G401.6 (cell line): ENCODE data around the gene CCDC50.

Experiments
- FAIRE-seq: peaks from 2 replicates; lab custom pipeline; 2012; peaks lifted over from hg19 to GRCh38; lab: Jason Lieb, UNC

CCDC50 gene

GRCh38 chr3:191379446-191379845 lies 50.3 kb downstream of the CCDC50 start:
- FAIRE-seq, result no peak

DNA sequence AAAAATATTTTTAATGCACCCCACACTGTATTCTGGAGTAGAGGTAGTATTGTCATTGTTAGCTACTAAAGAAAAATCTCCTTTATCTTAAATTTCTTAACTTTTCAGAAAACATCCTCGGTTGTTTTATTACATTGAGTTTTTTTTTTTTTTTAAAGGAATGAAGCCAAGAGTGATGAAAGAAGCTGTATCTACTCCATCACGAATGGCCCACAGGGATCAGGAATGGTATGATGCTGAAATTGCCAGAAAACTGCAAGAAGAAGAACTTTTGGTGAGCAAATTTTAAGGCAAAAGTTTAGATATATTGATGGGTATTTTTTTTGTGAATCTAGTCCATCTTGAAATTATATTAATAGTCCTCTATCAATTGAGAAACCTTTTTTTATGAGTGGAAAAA lies 50.8 kb downstream of the CCDC50 start:
- FAIRE-seq, result no peak

DNA sequence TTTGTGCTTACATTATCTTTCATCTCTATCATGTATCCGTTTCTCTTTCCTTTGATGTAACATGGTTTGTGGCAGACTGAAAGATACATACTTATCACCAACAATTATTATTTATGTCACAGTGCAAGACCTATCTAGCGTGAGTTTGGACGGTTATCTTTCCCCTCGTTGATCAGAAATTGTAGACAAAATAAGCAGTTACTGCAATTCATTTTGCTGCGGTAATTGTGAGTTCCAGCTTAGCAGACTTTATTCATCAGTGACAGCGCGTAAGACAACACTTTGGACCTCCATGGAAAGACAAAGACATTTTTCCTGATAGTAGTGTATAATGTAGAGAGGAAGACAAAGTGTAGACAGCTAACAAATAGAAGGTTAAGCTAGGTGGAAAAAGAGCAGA lies 52.1 kb downstream of the CCDC50 start:
- no peak for FAIRE-seq

DNA sequence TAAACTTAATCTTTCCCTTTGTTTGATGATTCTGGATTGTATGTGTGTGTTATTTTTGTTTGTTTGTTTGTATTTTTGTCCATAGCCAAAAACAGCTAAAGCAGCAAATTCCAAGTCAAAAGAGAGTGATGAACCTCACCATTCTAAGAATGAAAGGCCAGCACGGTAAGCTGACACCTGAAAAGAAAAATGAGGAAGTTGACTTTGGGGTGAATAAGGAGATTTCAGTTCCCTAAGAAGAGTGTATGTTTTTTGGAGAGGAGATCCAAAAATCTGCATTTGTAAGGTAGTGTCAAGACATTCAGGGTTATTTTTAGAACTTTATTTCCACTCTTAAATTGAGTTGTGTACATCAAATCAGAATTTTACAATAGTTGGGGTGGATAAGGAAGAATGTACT lies 53.5 kb downstream of the CCDC50 start:
- FAIRE-seq, result no peak

GRCh38 chr3:191383124-191383523 lies 53.9 kb downstream of the CCDC50 start:
- FAIRE-seq, result peak; percentile 15

DNA sequence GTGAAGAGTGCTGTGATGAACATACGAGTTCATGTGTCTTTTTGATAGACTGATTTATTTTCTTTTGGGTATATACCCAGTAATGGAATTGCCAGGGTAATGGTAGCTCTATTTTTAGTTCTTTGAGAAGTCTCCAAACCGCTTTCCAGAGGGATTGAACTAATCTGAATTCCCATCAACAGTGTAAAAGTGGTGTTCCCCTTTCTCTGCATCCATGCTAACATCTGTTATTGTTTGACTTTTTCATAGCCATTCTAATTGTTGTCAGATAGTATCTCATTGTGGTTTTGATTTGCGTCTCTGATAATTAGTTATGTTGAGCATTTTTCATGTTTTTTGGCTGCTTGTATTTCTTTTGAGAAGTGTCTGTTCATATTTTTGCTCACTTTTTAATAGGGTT lies 55.9 kb downstream of the CCDC50 start:
- no peak for FAIRE-seq

GRCh38 chr3:191387441-191388077 lies 58.4 kb downstream of the CCDC50 start:
- no peak for FAIRE-seq

GRCh38 chr3:191388823-191389222 lies 59.6 kb downstream of the CCDC50 start:
- peak; percentile 86 for FAIRE-seq

GRCh38 chr3:191390580-191390979 lies 61.4 kb downstream of the CCDC50 start:
- no peak for FAIRE-seq

- no peak for FAIRE-seq
Observed at GRCh38 chr3:191391861-191392808, 62.9 kb downstream of the CCDC50 start.

DNA sequence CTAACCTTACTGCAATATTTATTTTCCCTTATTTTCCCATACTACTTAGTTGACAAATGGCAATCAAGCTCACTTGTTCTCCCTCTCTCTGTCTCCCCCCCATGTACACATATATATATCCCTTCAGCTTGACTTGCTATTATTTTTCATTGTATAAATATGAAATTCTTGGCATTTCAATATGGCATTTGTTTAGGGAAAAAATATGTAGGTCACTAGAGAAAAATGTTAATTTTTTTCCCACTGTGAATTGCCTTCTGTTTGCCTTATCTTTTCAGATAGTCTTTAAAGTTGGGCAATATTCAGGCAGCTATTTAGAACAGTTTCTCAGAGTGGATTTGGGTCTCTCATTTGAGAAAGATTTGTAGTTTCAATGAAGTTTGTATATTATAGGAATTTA lies 64.0 kb downstream of the CCDC50 start:
- no peak for FAIRE-seq

GRCh38 chr3:191397771-191398170 lies 68.6 kb downstream of the CCDC50 start:
- no peak for FAIRE-seq

DNA sequence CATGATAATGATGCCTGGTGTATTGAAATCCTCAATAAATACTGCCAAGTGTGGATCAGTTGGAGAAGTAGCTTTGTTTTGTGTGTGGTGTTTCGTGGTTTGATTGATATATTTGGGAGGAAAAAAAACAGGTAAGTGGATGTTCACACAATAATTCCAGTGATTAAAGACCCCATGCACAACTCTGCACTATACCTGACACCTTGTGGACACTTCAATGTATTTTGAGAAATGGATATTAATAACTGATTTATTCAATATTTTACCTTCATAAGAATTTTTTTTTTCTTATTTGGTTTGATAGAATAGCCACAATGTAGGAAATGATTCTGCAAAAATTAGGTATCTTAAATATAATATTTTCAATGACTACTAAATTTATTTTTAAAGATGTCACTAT lies 69.4 kb downstream of the CCDC50 start:
- FAIRE-seq, result no peak

DNA sequence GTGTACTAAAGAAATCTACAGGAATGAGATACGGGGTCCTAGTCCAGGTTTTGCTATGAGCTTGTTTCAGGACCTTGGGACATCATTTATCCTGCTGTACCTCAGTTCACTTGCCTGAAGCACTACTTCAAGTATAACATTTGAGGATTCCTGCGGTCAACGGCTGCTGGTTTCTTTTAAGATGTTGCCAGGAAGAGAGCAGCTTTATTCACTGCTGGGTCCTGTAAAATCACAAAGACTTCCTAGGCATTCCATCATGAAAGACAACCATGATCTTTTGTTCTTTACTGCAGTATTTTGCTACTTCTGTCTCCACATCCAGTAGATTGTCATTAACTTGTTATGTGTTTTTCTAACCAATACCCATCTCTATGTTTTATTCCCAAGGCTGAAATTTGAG lies 70.7 kb downstream of the CCDC50 start:
- FAIRE-seq, result no peak

DNA sequence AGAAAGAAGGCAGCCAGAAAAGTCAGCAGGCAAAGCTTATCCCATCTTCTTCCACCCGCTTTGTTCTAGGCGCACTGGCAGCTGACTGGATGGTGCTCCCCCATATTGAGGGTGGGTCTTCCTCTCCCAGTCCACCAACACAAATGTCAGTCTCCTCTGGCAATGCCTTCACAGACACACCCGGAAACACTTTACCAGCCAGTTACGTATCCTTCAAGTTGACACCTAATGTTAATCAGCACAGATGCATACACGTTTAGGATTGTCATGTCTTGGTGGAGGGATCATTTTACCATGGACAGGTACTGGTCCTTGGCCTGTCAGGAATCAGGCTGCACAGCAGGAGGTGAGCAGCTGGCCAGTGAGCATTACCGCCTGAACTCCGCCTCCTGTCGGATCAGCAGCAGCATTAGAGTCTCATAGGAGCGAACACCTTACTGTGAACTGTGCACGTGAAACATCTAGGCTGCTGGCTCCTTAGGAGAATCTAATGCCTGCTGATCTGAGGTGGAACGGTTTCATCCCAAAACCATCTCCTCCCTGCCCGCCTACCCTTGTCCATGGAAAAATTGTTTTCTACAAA lies 72.7 kb downstream of the CCDC50 start:
- no peak for FAIRE-seq

DNA sequence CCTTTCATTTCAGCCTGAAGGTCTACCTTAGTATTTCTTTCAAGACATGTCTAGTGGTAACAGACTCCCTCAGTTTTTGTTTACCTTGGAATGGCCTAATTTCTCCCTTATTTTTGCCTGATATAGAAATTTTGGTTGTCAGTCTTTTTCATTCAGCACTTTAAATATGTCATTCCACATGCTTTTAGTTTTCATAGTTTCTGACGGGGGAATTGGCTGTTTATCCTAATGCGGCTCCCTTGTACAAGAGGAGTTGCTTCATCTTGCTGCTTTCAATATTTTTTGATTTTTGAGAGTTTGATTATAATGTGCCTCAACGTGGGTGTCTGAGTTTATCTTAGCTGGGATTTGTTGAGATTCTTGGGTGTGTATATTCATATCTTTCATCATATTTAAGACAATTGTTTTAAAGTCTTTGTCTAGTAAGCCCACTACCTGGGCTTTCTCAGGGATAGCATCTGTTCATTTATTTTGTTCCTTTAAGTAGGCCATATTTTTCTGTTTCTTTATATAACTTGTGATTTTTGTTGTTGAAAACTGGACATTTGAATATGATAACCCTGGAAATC lies 80.7 kb downstream of the CCDC50 start:
- FAIRE-seq, result no peak

- no peak for FAIRE-seq
Observed at GRCh38 chr3:191412759-191413158, 83.6 kb downstream of the CCDC50 start.

GRCh38 chr3:191414286-191414685 lies 85.1 kb downstream of the CCDC50 start:
- FAIRE-seq, result no peak

DNA sequence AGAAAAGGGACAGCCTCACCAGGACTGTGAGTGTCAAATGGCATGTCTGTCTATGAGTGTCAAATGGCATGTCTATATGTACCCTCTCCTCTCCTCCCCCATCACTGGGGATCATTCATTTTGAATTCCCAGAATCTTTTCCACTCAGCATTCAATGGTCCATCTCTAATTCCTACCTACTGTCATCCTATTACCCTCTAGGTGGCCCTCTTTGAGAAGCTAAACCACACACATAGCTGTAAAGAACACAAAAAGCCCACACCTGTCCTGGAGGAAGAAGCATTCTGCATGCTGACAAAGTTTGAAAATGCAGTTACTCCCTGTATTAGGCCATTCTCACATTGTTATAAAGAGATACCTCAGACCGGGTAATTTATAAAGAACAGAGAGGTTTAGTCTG lies 85.5 kb downstream of the CCDC50 start:
- FAIRE-seq, result no peak

- FAIRE-seq, result no peak
Observed at GRCh38 chr3:191415566-191415965, 86.4 kb downstream of the CCDC50 start.

DNA sequence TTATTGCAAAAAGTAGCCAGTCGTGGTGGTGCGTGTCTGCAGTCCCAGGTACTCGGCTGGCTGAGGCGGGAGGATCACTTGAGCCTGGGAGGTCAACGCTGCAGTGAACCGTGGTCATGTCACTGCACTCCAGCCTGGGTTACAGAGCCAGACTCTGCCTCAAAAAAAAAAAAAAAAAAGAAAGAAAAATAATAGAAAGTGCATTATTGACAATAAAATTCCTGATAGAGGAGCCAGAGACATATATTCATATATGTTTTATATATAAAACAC lies 88.2 kb downstream of the CCDC50 start:
- no peak for FAIRE-seq

- FAIRE-seq, result no peak
Observed at GRCh38 chr3:191420771-191421170, 91.6 kb downstream of the CCDC50 start.

GRCh38 chr3:191424881-191425280 lies 95.7 kb downstream of the CCDC50 start:
- no peak for FAIRE-seq
